SK-N-MC (cell line): ENCODE results near the gene NCF4.

Experiments
- EZH2 ChIP-seq: fragments of 200-600 bp; sonication (generic); IDR thresholded peaks from one replicate; pipeline ENCODE4 v1.6.1; 2017; ENCODE audit warnings: antibody characterized with exemption
- POLR2AphosphoS5 ChIP-seq: IDR thresholded peaks from 2 replicates; pipeline ENCODE4 v1.6.1; 2012; ENCODE audit warnings: mild to moderate bottlenecking, low read depth, low read length, borderline replicate concordance

DNA sequence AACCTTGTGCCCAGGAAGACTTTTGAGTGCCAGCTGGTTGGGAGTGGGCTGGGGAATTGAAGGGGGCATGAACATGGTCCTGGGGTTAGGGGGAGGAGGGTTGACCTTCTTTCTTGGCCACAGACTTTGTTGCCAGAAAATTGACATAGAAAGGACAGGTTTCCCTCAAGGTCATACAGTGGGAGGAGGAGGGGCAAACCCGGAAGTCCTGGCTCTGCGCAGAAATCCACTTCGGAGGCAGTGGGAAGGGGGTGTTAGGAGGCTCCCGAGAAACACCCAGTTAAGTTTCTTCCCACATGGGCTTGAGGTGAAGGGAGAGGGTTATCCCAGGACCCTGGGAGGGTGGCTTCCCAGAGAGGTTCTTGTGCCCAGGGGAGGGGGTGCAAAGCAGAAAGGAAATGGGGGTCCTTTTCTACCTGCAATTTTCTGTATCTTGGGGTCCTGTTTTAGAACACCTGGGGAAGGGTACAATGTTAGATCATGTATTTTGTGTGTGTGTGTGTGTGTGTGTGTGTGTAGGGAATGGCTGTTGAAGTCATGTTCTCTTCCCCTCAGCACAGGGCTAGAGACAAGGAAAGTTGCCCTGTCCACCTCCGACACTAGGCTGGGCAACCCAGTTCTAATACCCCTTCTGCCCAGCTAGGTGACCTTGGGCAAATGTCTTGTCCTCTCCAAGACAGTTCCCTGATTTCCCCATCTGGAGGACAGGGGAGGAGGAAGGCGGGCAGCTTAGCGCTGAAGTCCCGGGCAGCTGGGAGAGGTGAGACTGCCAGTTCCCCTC is 45.1 kb upstream of the NCF4 start:
- TF ChIP-seq POLR2AphosphoS5 (no peak), EZH2 (no peak)
